ENCODE data around the gene RAPGEF1. TPM values are rescaled to one million over a fixed set of nuclear protein-coding genes. Genes with fewer than 3 reads are reported as not detected.

RAPGEF1 gene
- total and polyA plus RNA-seq, 2 of the 13 experiments (the other 11 are each of a cell fraction or from before 2014, with no cell fraction given), result 21.2 to 38.9 TPM

DNA sequence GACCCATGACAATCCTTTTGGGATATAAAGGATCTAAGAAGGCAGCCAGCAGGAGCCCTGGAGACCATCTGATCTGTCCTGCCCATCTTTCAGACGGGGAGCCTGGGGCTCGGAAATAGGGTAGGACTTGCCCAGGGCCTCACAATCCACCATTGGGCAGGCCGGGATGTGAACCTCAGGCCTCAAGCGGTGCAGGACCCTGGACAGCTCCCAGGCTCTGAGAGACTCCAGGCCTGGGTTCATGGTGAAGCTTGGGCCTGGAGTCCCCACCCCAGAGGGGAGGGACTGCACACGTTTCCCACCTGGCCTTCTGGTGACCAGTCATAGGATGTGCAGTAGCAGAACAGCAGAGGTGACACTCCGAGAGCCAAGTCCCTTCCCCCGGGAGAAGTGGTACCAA lies 36.6 kb upstream of the RAPGEF1 start (continued):
- 0 out of 2 replicates have a peak, but pooled peaks have one; percentile 25 for TF ChIP-seq AKNA (CRISPR knock-in tag; IDR thresholded peaks at IDR 0.05; ENCODE audit: borderline replicate concordance)
- TF ChIP-seq ZNF792 (CRISPR knock-in tag; IDR thresholded peaks at IDR 0.05), result 0 out of 2 replicates have a peak, but pooled peaks have one; percentile 34
- no peak for TF ChIP-seq GABPB1 (CRISPR knock-in tag; IDR thresholded peaks at IDR 0.05)
- peak; percentile 85 for TF ChIP-seq WIZ (CRISPR knock-in tag; IDR thresholded peaks at IDR 0.05)
- TF ChIP-seq ISL2 (CRISPR knock-in tag; IDR thresholded peaks at IDR 0.05), result no peak
- TF ChIP-seq, protein P1, sequence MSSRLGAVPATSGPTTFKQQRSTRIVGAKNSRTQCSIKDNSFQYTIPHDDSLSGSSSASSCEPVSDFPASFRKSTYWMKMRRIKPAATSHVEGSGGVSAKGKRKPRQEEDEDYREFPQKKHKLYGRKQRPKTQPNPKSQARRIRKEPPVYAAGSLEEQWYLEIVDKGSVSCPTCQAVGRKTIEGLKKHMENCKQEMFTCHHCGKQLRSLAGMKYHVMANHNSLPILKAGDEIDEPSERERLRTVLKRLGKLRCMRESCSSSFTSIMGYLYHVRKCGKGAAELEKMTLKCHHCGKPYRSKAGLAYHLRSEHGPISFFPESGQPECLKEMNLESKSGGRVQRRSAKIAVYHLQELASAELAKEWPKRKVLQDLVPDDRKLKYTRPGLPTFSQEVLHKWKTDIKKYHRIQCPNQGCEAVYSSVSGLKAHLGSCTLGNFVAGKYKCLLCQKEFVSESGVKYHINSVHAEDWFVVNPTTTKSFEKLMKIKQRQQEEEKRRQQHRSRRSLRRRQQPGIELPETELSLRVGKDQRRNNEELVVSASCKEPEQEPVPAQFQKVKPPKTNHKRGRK (CRISPR knock-in tag; IDR thresholded peaks at IDR 0.05), result no peak
- TF ChIP-seq, protein P2, sequence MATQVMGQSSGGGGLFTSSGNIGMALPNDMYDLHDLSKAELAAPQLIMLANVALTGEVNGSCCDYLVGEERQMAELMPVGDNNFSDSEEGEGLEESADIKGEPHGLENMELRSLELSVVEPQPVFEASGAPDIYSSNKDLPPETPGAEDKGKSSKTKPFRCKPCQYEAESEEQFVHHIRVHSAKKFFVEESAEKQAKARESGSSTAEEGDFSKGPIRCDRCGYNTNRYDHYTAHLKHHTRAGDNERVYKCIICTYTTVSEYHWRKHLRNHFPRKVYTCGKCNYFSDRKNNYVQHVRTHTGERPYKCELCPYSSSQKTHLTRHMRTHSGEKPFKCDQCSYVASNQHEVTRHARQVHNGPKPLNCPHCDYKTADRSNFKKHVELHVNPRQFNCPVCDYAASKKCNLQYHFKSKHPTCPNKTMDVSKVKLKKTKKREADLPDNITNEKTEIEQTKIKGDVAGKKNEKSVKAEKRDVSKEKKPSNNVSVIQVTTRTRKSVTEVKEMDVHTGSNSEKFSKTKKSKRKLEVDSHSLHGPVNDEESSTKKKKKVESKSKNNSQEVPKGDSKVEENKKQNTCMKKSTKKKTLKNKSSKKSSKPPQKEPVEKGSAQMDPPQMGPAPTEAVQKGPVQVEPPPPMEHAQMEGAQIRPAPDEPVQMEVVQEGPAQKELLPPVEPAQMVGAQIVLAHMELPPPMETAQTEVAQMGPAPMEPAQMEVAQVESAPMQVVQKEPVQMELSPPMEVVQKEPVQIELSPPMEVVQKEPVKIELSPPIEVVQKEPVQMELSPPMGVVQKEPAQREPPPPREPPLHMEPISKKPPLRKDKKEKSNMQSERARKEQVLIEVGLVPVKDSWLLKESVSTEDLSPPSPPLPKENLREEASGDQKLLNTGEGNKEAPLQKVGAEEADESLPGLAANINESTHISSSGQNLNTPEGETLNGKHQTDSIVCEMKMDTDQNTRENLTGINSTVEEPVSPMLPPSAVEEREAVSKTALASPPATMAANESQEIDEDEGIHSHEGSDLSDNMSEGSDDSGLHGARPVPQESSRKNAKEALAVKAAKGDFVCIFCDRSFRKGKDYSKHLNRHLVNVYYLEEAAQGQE (IDR thresholded peaks at IDR 0.05; ENCODE audit: borderline replicate concordance in 1 of 2, low read depth in 1 of 2, low read length in 2 of 2), result peak; percentile 89 to 96
- TF ChIP-seq ELF3 (CRISPR knock-in tag; IDR thresholded peaks at IDR 0.05), result 0 out of 2 replicates have a peak, but pooled peaks have one; percentile 31
- TF ChIP-seq, protein P3, sequence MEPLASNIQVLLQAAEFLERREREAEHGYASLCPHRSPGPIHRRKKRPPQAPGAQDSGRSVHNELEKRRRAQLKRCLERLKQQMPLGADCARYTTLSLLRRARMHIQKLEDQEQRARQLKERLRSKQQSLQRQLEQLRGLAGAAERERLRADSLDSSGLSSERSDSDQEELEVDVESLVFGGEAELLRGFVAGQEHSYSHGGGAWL (CRISPR knock-in tag; IDR thresholded peaks at IDR 0.05), result 0 out of 2 replicates have a peak, but pooled peaks have one; percentile 29
- 0 out of 2 replicates have a peak, but pooled peaks have one; percentile 17 for TF ChIP-seq THAP11 (CRISPR knock-in tag; IDR thresholded peaks at IDR 0.05)
- TF ChIP-seq, protein P4, sequence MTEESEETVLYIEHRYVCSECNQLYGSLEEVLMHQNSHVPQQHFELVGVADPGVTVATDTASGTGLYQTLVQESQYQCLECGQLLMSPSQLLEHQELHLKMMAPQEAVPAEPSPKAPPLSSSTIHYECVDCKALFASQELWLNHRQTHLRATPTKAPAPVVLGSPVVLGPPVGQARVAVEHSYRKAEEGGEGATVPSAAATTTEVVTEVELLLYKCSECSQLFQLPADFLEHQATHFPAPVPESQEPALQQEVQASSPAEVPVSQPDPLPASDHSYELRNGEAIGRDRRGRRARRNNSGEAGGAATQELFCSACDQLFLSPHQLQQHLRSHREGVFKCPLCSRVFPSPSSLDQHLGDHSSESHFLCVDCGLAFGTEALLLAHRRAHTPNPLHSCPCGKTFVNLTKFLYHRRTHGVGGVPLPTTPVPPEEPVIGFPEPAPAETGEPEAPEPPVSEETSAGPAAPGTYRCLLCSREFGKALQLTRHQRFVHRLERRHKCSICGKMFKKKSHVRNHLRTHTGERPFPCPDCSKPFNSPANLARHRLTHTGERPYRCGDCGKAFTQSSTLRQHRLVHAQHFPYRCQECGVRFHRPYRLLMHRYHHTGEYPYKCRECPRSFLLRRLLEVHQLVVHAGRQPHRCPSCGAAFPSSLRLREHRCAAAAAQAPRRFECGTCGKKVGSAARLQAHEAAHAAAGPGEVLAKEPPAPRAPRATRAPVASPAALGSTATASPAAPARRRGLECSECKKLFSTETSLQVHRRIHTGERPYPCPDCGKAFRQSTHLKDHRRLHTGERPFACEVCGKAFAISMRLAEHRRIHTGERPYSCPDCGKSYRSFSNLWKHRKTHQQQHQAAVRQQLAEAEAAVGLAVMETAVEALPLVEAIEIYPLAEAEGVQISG (CRISPR knock-in tag; IDR thresholded peaks at IDR 0.05), result 0 out of 2 replicates have a peak, but pooled peaks have one; percentile 18
- TF ChIP-seq SRY (CRISPR knock-in tag; IDR thresholded peaks at IDR 0.05), result 0 out of 2 replicates have a peak, but pooled peaks have one; percentile 37
- peak; percentile 37; the same call in 1 of the 2 replicates for TF ChIP-seq NFKB2 (CRISPR knock-in tag; IDR thresholded peaks at IDR 0.05; ENCODE audit: borderline replicate concordance)
- no peak for TF ChIP-seq NFE2L2 (IDR thresholded peaks at IDR 0.05; ENCODE audit: low read length)
- peak; percentile 95 for TF ChIP-seq MIER2 (CRISPR knock-in tag; IDR thresholded peaks at IDR 0.05)
